ENCODE data around the gene HNF4A.

- TF ChIP-seq CTCF (conservative IDR thresholded peaks at IDR 0.05; ENCODE audit: low read length) (no peak), EZH2phosphoT487 (IDR thresholded peaks at IDR 0.05; ENCODE audit: borderline replicate concordance, low read depth, low read length) (no peak)
Observed at GRCh38 chr20:44360221-44360620, 4.7 kb downstream of the HNF4A start.

Measured in OCI-LY7 (cell line).